Measurements from ENCODE around the gene HIVEP1. TPM values are rescaled to one million over a fixed set of nuclear protein-coding genes. Genes with fewer than 3 reads are reported as not detected.

The HIVEP1 gene
- total and polyA plus RNA-seq, 2 of the 8 experiments (the other 6 are each of a cell fraction or from before 2014, with no cell fraction given): 22.6 to 23.1 TPM

DNA sequence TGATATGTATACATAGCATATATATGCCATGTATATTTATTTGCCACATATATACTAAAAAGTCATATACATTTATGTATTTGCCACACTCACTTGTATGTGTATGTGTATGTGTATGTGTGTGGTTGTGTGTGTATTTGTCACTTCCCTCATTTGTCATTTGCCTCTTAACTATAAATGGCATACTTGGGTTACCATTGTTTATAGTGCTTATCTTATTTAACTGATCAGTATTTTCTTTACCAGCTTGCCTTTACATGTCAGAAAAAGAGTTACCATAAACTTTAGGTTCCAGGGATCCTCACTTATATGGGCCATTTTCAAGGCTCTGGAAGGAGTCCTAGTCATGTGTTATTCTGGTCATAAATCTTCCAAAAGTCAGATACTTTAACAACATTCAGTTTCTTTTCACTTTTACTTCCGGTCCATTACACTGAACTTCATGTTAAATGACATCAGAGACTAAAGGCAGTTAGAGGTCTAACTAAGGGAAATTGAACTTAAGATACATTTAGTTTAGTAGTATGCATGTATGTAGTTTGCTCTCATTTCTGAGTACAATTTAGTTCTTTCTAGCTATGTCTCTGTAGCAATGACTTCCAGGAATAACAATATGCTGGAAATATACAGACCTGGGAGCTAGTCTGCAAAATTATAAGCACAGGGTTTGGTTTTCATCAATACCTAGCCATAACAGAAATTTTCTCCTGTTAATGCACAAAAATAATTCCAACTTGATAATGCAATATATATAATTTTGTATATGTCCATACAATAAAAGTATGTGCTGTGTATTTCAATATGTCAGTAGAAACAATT lies 33.7 kb upstream of the HIVEP1 start:
- Histone ChIP-seq H3K4ac (replicated peaks; ENCODE audit: insufficient read length, low read depth, low read length) (no peak overlapping the region), H2BK5ac (ENCODE audit: low read depth, low read length) (no peak overlapping the region), H2BK15ac (ENCODE audit: low read length) (no peak overlapping the region), H3K79me1 (ENCODE audit: low read depth, low read length) (no peaks in the 10 kb centered on the region), H3K14ac (ENCODE audit: insufficient read length) (no peak overlapping the region), H2AK5ac (ENCODE audit: low read depth, low read length) (no peak overlapping the region), H3K36me3 (ENCODE audit: control insufficient read depth in 2 of 4, insufficient read depth in 4 of 4, low read length in 3 of 4) (no peaks in the 10 kb centered on the region), H3K23ac (ENCODE audit: insufficient read length) (no peak overlapping the region), H2BK20ac (ENCODE audit: low read length) (no peak overlapping the region), H3K79me2 (ENCODE audit: control insufficient read depth in 1 of 2, insufficient read depth in 2 of 2, low read length in 2 of 2) (no peaks in the 10 kb centered on the region), H4K8ac (ENCODE audit: extremely low read depth, insufficient read depth, low read length) (no peak overlapping the region), H2BK120ac (replicated peaks; ENCODE audit: low read depth, low read length) (no peak overlapping the region), H4K5ac (ENCODE audit: insufficient read length, low read depth, low read length) (no peak overlapping the region), H4K20me1 (replicated peaks in 1 of 2; ENCODE audit: control insufficient read depth in 1 of 2, insufficient read depth in 2 of 2, low read length in 2 of 2) (no peaks in the 10 kb centered on the region), H3K56ac (replicated peaks; ENCODE audit: insufficient read length, low read depth, low read length) (no peak overlapping the region), H3K27me3 (replicated peaks in 1 of 4; ENCODE audit: control insufficient read depth in 3 of 4, extremely low read depth in 1 of 4, insufficient read depth in 3 of 4, low read length in 3 of 4) (no peaks in the 10 kb centered on the region), H2AFZ (ENCODE audit: low read length) (no peak overlapping the region), H3K4me2 (ENCODE audit: insufficient read depth in 1 of 2, low read depth in 2 of 2, low read length in 2 of 2) (no peak overlapping the region), H3K4me1 (replicated peaks in 1 of 4; ENCODE audit: control insufficient read depth in 3 of 4, insufficient read depth in 4 of 4, low read length in 3 of 4) (peaks cover 0 to 3% (median 0%) of the 10 kb centered on the region in 4 experiments; a peak in 3 of 7 replicates), H3K9ac (replicated peaks in 1 of 4; ENCODE audit: extremely low read depth in 1 of 4, low read depth in 3 of 4, low read length in 3 of 4) (no peak overlapping the region), H3K18ac (ENCODE audit: extremely low read depth, low read length) (no peak overlapping the region), H3K27ac (ENCODE audit: low read depth, low read length) (no peak overlapping the region), H3K23me2 (ENCODE audit: low read depth, low read length) (no peaks in the 10 kb centered on the region), H4K91ac (replicated peaks; ENCODE audit: insufficient read length, low read length) (no peak overlapping the region), H3K4me3 (ENCODE audit: extremely low read depth in 1 of 4, insufficient read depth in 2 of 4, low read depth in 3 of 4, low read length in 4 of 4) (no peak overlapping the region), H3K9me3 (ENCODE audit: insufficient read depth in 2 of 2, low read depth in 1 of 2, low read length in 1 of 2) (no peaks in the 10 kb centered on the region), H2BK12ac (ENCODE audit: low read depth, low read length) (no peak overlapping the region)
- WGBS, 2 experiments (ENCODE audit: extremely low coverage in 1 of 2, insufficient coverage in 1 of 2, insufficient read length in 1 of 2, insufficient replicate concordance in 2 of 2, low coverage in 1 of 2, low lambda C conversion rate in 2 of 2, missing lambda C conversion rate in 1 of 2): 100% methylated on average over 1 of the region's 1 CpG; no CpG with 5 or more reads in 1 of the 2 experiments
- ChIA-PET POLR2A (ENCODE audit: partially characterized antibody) (no interaction called here), CTCF (ENCODE audit: partially characterized antibody) (no interaction called here)
- DNase-seq (ENCODE audit: low read depth in 1 of 2, low spot score in 2 of 2) (no peak), FAIRE-seq (no peak)
